Measurements from ENCODE around the gene COL18A1. TPM values are rescaled to one million over a fixed set of nuclear protein-coding genes. Genes with fewer than 3 reads are reported as not detected.

Gene COL18A1
- total and polyA plus RNA-seq, 2 of the 8 experiments (the other 6 are each of a cell fraction or from before 2014, with no cell fraction given), result 145 to 201 TPM

GRCh38 chr21:45524756-45525152 lies 119.8 kb downstream of the COL18A1 start (continued):
- TF ChIP-seq ATF2 (IDR thresholded peaks at IDR 0.05; ENCODE audit: low read length), result no peak
- TF ChIP-seq CHD1 (IDR thresholded peaks at IDR 0.05; ENCODE audit: low read depth, low read length), result no peak
- no peak for TF ChIP-seq NANOG (IDR thresholded peaks at IDR 0.05; ENCODE audit: insufficient read depth, low read depth, low read length, poor library complexity, severe bottlenecking)
- TF ChIP-seq, protein P1, sequence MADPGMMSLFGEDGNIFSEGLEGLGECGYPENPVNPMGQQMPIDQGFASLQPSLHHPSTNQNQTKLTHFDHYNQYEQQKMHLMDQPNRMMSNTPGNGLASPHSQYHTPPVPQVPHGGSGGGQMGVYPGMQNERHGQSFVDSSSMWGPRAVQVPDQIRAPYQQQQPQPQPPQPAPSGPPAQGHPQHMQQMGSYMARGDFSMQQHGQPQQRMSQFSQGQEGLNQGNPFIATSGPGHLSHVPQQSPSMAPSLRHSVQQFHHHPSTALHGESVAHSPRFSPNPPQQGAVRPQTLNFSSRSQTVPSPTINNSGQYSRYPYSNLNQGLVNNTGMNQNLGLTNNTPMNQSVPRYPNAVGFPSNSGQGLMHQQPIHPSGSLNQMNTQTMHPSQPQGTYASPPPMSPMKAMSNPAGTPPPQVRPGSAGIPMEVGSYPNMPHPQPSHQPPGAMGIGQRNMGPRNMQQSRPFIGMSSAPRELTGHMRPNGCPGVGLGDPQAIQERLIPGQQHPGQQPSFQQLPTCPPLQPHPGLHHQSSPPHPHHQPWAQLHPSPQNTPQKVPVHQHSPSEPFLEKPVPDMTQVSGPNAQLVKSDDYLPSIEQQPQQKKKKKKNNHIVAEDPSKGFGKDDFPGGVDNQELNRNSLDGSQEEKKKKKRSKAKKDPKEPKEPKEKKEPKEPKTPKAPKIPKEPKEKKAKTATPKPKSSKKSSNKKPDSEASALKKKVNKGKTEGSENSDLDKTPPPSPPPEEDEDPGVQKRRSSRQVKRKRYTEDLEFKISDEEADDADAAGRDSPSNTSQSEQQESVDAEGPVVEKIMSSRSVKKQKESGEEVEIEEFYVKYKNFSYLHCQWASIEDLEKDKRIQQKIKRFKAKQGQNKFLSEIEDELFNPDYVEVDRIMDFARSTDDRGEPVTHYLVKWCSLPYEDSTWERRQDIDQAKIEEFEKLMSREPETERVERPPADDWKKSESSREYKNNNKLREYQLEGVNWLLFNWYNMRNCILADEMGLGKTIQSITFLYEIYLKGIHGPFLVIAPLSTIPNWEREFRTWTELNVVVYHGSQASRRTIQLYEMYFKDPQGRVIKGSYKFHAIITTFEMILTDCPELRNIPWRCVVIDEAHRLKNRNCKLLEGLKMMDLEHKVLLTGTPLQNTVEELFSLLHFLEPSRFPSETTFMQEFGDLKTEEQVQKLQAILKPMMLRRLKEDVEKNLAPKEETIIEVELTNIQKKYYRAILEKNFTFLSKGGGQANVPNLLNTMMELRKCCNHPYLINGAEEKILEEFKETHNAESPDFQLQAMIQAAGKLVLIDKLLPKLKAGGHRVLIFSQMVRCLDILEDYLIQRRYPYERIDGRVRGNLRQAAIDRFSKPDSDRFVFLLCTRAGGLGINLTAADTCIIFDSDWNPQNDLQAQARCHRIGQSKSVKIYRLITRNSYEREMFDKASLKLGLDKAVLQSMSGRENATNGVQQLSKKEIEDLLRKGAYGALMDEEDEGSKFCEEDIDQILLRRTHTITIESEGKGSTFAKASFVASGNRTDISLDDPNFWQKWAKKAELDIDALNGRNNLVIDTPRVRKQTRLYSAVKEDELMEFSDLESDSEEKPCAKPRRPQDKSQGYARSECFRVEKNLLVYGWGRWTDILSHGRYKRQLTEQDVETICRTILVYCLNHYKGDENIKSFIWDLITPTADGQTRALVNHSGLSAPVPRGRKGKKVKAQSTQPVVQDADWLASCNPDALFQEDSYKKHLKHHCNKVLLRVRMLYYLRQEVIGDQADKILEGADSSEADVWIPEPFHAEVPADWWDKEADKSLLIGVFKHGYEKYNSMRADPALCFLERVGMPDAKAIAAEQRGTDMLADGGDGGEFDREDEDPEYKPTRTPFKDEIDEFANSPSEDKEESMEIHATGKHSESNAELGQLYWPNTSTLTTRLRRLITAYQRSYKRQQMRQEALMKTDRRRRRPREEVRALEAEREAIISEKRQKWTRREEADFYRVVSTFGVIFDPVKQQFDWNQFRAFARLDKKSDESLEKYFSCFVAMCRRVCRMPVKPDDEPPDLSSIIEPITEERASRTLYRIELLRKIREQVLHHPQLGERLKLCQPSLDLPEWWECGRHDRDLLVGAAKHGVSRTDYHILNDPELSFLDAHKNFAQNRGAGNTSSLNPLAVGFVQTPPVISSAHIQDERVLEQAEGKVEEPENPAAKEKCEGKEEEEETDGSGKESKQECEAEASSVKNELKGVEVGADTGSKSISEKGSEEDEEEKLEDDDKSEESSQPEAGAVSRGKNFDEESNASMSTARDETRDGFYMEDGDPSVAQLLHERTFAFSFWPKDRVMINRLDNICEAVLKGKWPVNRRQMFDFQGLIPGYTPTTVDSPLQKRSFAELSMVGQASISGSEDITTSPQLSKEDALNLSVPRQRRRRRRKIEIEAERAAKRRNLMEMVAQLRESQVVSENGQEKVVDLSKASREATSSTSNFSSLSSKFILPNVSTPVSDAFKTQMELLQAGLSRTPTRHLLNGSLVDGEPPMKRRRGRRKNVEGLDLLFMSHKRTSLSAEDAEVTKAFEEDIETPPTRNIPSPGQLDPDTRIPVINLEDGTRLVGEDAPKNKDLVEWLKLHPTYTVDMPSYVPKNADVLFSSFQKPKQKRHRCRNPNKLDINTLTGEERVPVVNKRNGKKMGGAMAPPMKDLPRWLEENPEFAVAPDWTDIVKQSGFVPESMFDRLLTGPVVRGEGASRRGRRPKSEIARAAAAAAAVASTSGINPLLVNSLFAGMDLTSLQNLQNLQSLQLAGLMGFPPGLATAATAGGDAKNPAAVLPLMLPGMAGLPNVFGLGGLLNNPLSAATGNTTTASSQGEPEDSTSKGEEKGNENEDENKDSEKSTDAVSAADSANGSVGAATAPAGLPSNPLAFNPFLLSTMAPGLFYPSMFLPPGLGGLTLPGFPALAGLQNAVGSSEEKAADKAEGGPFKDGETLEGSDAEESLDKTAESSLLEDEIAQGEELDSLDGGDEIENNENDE (IDR thresholded peaks at IDR 0.05; ENCODE audit: insufficient replicate concordance, low read length), result no peak
- TF ChIP-seq CBX5 (IDR thresholded peaks at IDR 0.05; ENCODE audit: low read depth, low read length), result no peak

Measured in H1 (cell line).